ENCODE data around the gene JPH2. TPM values are rescaled to one million over a fixed set of nuclear protein-coding genes. Genes with fewer than 3 reads are reported as not detected.

The JPH2 gene
- total and polyA plus RNA-seq, 4 donors, result 0.09 to 1.3 (median 0.17) TPM; not detected in 1

DNA sequence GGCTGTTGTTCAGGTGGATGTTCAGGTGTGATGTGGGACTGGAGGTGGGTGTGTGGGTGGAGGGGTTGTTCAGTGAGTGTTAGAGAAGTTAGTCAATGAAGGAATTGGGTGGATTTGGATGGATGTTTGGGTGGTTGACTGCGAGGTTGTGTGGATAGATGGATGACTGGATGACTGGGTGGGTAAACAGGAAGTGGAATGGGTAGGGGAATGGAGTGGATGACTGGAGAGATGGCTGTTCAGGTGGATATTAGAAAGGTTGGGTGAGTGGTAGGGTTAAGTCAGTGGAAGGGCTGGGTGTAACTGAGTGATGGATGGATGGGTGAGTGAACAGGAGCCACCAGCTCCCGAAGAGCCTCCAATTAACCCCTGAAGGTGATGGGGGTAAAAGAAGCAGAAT is 27.9 kb downstream of the JPH2 start:
- Histone ChIP-seq H3K9ac (ENCODE audit: low read depth in 1 of 2, low read length in 2 of 2) (no peak overlapping the region), H3K4me3 (ENCODE audit: low read depth in 1 of 3, low read length in 3 of 3) (no peak overlapping the region), H3K27ac (ENCODE audit: low read depth in 1 of 2, low read length in 2 of 2) (no peak overlapping the region), H3K9me3 (ENCODE audit: control insufficient read depth in 4 of 4, low read length in 3 of 4) (peaks cover 0 to 3% (median 0%) of the 10 kb centered on the region in 4 donors), H3K36me3 (ENCODE audit: control insufficient read depth in 4 of 4, insufficient read depth in 3 of 4, low read depth in 1 of 4, low read length in 3 of 4) (no peaks in the 10 kb centered on the region), H3K27me3 (ENCODE audit: control insufficient read depth in 4 of 4, insufficient read depth in 4 of 4, low read length in 3 of 4) (peaks cover 0 to 5% (median 0%) of the 10 kb centered on the region in 4 donors), H3K4me1 (ENCODE audit: control insufficient read depth in 4 of 4, insufficient read depth in 4 of 4, low read length in 3 of 4) (no peaks in the 10 kb centered on the region)
- DNase-seq (ENCODE audit: low spot score), result no peak
- TF ChIP-seq, protein P1, sequence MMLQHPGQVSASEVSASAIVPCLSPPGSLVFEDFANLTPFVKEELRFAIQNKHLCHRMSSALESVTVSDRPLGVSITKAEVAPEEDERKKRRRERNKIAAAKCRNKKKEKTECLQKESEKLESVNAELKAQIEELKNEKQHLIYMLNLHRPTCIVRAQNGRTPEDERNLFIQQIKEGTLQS (IDR thresholded peaks at IDR 0.05), result no peak
- TF ChIP-seq HNF4G (IDR thresholded peaks at IDR 0.05) (no peak), FOXA2 (IDR thresholded peaks at IDR 0.05) (no peak), FOXA1 (IDR thresholded peaks at IDR 0.05) (no peak), EGR1 (IDR thresholded peaks at IDR 0.05; ENCODE audit: low read depth in 2 of 2) (no peak), RXRA (IDR thresholded peaks at IDR 0.05) (no peak), RAD21 (IDR thresholded peaks at IDR 0.05) (no peak), HNF4A (conservative IDR thresholded peaks at IDR 0.05) (no peak)
- TF ChIP-seq, protein P2, sequence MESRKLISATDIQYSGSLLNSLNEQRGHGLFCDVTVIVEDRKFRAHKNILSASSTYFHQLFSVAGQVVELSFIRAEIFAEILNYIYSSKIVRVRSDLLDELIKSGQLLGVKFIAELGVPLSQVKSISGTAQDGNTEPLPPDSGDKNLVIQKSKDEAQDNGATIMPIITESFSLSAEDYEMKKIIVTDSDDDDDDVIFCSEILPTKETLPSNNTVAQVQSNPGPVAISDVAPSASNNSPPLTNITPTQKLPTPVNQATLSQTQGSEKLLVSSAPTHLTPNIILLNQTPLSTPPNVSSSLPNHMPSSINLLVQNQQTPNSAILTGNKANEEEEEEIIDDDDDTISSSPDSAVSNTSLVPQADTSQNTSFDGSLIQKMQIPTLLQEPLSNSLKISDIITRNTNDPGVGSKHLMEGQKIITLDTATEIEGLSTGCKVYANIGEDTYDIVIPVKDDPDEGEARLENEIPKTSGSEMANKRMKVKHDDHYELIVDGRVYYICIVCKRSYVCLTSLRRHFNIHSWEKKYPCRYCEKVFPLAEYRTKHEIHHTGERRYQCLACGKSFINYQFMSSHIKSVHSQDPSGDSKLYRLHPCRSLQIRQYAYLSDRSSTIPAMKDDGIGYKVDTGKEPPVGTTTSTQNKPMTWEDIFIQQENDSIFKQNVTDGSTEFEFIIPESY (IDR thresholded peaks at IDR 0.05), result no peak
- TF ChIP-seq, protein P3, sequence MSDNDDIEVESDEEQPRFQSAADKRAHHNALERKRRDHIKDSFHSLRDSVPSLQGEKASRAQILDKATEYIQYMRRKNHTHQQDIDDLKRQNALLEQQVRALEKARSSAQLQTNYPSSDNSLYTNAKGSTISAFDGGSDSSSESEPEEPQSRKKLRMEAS (IDR thresholded peaks at IDR 0.05), result no peak
- TF ChIP-seq, protein P4, sequence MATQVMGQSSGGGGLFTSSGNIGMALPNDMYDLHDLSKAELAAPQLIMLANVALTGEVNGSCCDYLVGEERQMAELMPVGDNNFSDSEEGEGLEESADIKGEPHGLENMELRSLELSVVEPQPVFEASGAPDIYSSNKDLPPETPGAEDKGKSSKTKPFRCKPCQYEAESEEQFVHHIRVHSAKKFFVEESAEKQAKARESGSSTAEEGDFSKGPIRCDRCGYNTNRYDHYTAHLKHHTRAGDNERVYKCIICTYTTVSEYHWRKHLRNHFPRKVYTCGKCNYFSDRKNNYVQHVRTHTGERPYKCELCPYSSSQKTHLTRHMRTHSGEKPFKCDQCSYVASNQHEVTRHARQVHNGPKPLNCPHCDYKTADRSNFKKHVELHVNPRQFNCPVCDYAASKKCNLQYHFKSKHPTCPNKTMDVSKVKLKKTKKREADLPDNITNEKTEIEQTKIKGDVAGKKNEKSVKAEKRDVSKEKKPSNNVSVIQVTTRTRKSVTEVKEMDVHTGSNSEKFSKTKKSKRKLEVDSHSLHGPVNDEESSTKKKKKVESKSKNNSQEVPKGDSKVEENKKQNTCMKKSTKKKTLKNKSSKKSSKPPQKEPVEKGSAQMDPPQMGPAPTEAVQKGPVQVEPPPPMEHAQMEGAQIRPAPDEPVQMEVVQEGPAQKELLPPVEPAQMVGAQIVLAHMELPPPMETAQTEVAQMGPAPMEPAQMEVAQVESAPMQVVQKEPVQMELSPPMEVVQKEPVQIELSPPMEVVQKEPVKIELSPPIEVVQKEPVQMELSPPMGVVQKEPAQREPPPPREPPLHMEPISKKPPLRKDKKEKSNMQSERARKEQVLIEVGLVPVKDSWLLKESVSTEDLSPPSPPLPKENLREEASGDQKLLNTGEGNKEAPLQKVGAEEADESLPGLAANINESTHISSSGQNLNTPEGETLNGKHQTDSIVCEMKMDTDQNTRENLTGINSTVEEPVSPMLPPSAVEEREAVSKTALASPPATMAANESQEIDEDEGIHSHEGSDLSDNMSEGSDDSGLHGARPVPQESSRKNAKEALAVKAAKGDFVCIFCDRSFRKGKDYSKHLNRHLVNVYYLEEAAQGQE (IDR thresholded peaks at IDR 0.05), result no peak
- WGBS, result 84% methylated on average over 2 of the region's 2 CpGs

DNA sequence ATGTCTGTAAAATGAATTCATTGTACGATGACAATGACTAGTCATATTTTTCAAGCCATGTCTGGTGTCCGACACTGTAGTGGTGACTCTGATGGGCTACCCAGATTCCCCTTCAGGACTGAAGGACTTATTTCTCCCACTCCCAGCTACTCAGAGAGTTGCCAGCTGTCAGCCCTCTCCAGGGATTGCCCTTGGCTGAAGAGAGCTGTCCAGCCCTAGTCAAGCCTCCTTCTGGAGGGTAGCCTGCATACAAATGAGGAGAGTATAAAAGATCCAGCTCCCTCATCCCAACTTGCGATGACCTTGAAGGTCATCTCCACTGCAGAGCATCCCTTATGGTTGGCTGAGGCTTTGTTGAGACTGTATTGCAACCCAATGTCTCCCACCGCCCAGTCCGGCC is 29.9 kb downstream of the JPH2 start:
- Histone ChIP-seq H3K27ac (ENCODE audit: low read depth in 1 of 2, low read length in 2 of 2) (no peak overlapping the region), H3K9me3 (ENCODE audit: control insufficient read depth in 4 of 4, low read length in 3 of 4) (peaks cover 0 to 3% (median 0%) of the 10 kb centered on the region in 4 donors), H3K4me1 (ENCODE audit: control insufficient read depth in 4 of 4, insufficient read depth in 4 of 4, low read length in 3 of 4) (no peaks in the 10 kb centered on the region), H3K4me3 (ENCODE audit: low read depth in 1 of 3, low read length in 3 of 3) (no peak overlapping the region), H3K27me3 (ENCODE audit: control insufficient read depth in 4 of 4, insufficient read depth in 4 of 4, low read length in 3 of 4) (peaks cover 0 to 5% (median 0%) of the 10 kb centered on the region in 4 donors), H3K9ac (ENCODE audit: low read depth in 1 of 2, low read length in 2 of 2) (no peak overlapping the region), H3K36me3 (ENCODE audit: control insufficient read depth in 4 of 4, insufficient read depth in 3 of 4, low read depth in 1 of 4, low read length in 3 of 4) (no peaks in the 10 kb centered on the region)
- no peak for DNase-seq (ENCODE audit: low spot score)
- 94% methylated on average over 5 of the region's 5 CpGs for WGBS
- no peak for TF ChIP-seq FOXA2 (IDR thresholded peaks at IDR 0.05)
- TF ChIP-seq RAD21 (IDR thresholded peaks at IDR 0.05), result no peak
- TF ChIP-seq, protein P4 (IDR thresholded peaks at IDR 0.05), result no peak
- TF ChIP-seq SP1 (IDR thresholded peaks at IDR 0.05), result no peak
- TF ChIP-seq, protein P5, sequence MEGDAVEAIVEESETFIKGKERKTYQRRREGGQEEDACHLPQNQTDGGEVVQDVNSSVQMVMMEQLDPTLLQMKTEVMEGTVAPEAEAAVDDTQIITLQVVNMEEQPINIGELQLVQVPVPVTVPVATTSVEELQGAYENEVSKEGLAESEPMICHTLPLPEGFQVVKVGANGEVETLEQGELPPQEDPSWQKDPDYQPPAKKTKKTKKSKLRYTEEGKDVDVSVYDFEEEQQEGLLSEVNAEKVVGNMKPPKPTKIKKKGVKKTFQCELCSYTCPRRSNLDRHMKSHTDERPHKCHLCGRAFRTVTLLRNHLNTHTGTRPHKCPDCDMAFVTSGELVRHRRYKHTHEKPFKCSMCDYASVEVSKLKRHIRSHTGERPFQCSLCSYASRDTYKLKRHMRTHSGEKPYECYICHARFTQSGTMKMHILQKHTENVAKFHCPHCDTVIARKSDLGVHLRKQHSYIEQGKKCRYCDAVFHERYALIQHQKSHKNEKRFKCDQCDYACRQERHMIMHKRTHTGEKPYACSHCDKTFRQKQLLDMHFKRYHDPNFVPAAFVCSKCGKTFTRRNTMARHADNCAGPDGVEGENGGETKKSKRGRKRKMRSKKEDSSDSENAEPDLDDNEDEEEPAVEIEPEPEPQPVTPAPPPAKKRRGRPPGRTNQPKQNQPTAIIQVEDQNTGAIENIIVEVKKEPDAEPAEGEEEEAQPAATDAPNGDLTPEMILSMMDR (IDR thresholded peaks at IDR 0.05; ENCODE audit: low read depth, low read length, missing input control), result no peak
- TF ChIP-seq YY1 (IDR thresholded peaks at IDR 0.05), result no peak
- TF ChIP-seq NR2F2 (IDR thresholded peaks at IDR 0.05), result no peak
